H1 (cell line): Measurements from ENCODE around the gene GRAMD2A. TPM values are rescaled to one million over a fixed set of nuclear protein-coding genes. Genes with fewer than 3 reads are reported as not detected.

Experiments used
- CHD1 ChIP-seq: IDR thresholded peaks from 2 replicates; pipeline ENCODE4 v1.6.1; 2012; ENCODE audit warnings: low read depth, low read length, improper control_type of control experiment
- EP300 ChIP-seq, 2 experiments: IDR thresholded peaks; 1 replicate in 1 of 2; 2 replicates in 1 of 2; pipeline ENCODE4 v1.6.1; 2011 to 2012; ENCODE audit warnings: low read depth in 2 of 2, low read length in 2 of 2, mild to moderate bottlenecking in 2 of 2, borderline replicate concordance in 1 of 2, inconsistent platforms in 1 of 2, moderate library complexity in 1 of 2
- JUN ChIP-seq: IDR thresholded peaks from 2 replicates; pipeline ENCODE4 v1.6.1; 2011; ENCODE audit warnings: low read depth, mild to moderate bottlenecking, improper control_type of control experiment, low read length
- PHF8 ChIP-seq: fragments of 200-600 bp; sonication (generic); conservative IDR thresholded peaks from 2 replicates; pipeline ENCODE4 v1.7.1; 2012; ENCODE audit warnings: low read depth, mild to moderate bottlenecking, inconsistent platforms, low read length, moderate library complexity
- POLR2A ChIP-seq, 2 experiments: IDR thresholded peaks; 1 replicate in 1 of 2; 2 replicates in 1 of 2; pipeline ENCODE4 v1.6.1; 2011; ENCODE audit warnings: low read depth in 2 of 2, low read length in 2 of 2, mild to moderate bottlenecking in 2 of 2; ENCODE audit errors: control extremely low read depth in 1 of 2
- SIRT6 ChIP-seq: IDR thresholded peaks from one replicate; pipeline ENCODE4 v1.7.1; 2012; ENCODE audit warnings: low read length, inconsistent platforms
- SUZ12 ChIP-seq: fragments of 200-600 bp; sonication (generic); IDR thresholded peaks from 2 replicates; pipeline ENCODE4 v1.6.1; 2012; ENCODE audit warnings: mild to moderate bottlenecking, inconsistent platforms, low read length, moderate library complexity, mixed read lengths
- polyA plus RNA-seq, 7 experiments: library from polyadenylated mRNA; depleted of rRNA in 3 of 7; stranded (reverse) in 5 of 7; unstranded in 2 of 7; fragments of >200 nt in 5 of 7; fragments of 200-250 nt in 2 of 7; gene quantifications; 1 replicate in 5 of 7; 2 replicates in 1 of 7; 4 replicates in 1 of 7; pipeline versions ENCODE4 v1.2.1 to v1.2.3, GENCODE V29; 2011 to 2013; ENCODE audit warnings: missing spikeins in 2 of 7, mixed read lengths in 2 of 7
- total RNA-seq: library from RNA; stranded (reverse); fragmentation: NEBNext Ultra II Directional; extraction: Animal tissue kit (Norgen Biotek cat#: 25700); gene quantifications from 2 replicates; pipeline ENCODE4 v1.2.1, GENCODE V29; 2021

GRAMD2A gene
- total and polyA plus RNA-seq, 2 of the 8 experiments (the other 6 are each of a cell fraction or from before 2014, with no cell fraction given): 0.57 to 1.5 TPM

DNA sequence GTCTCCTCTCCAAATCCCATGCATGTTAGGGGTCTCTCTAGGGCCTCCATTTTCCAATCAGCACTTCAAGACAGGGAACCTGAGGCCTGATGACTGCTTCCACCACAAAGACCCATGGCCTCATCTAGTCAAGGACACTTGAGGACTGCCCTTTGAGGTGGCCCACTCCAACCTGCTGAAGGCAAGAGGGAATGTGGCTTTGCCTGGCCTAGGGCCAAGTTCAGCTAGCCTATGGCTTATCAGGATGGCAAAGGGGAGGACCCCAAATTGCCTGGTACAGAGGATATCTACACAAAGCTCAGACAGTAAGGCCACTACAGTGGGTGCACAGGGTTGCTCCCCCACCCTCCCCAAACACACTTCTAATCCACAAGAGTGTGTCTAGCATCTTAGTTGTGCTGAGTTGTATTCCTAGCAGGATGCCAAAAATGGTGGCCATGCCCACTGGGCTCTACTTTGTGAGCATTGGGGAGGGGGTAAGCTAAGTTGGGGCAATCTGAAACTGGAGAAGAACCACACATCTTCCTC is 10.0 kb upstream of the GRAMD2A start (continued):
- TF ChIP-seq CHD1 (no peak), JUN (no peak), POLR2A (IDR thresholded peaks at IDR 0.05; ENCODE audit: control extremely low read depth in 1 of 2, low read depth in 2 of 2, low read length in 2 of 2) (no peak), SIRT6 (no peak), SUZ12 (no peak), EP300 (IDR thresholded peaks at IDR 0.05; ENCODE audit: borderline replicate concordance in 1 of 2, low read depth in 2 of 2, low read length in 2 of 2) (no peak), PHF8 (no peak)
- TF ChIP-seq, all 59 proteins: peak for 0
